HEK293 (cell line): ENCODE measurements around the gene IL13.

Experiments used
- CTCF ChIA-PET: fragments of 350-600 bp; formaldehyde crosslinking; extraction: SDS; loops from one replicate; lab custom pipeline; 2021; ENCODE audit warnings: antibody characterized with exemption; lab: Yijun Ruan, JAX
- POLR2A ChIA-PET: fragments of 300-600 bp; formaldehyde crosslinking; extraction: SDS; loops from one replicate; lab custom pipeline; 2020; ENCODE audit warnings: antibody characterized with exemption, inconsistent platforms; lab: Yijun Ruan, JAX
- H3K27ac ChIP-seq: fragments of 200-500 bp; sonication (Bioruptor generic); 2 replicates; pipeline ENCODE4 v1.5.1; 2014; ENCODE audit warnings: low read depth, low read length, control low read depth, inconsistent platforms; ENCODE audit errors: extremely low read depth
- H3K36me3 ChIP-seq, 2 experiments: fragments of 200-500 bp in 1 of 2; sonication (Bioruptor generic) in 1 of 2; 1 replicate in 1 of 2; 2 replicates in 1 of 2; pipeline ENCODE4 v1.5.1; 2014 to 2017; ENCODE audit warnings: inconsistent platforms in 2 of 2, low read length in 2 of 2; ENCODE audit not compliant: control insufficient read depth in 2 of 2, insufficient read depth in 1 of 2
- H3K4me1 ChIP-seq: fragments of 200-500 bp; sonication (Bioruptor generic); 2 replicates; pipeline ENCODE4 v1.5.1; 2014; ENCODE audit warnings: mild to moderate bottlenecking, low read length, inconsistent platforms; ENCODE audit not compliant: control insufficient read depth, insufficient read depth
- H3K4me3 ChIP-seq: 2 replicates; pipeline ENCODE4 v1.5.1; 2011; ENCODE audit warnings: low read depth, mild to moderate bottlenecking, control low read depth, low read length, moderate library complexity
- H3K9me3 ChIP-seq: fragments of 200-500 bp; sonication (Bioruptor generic); 2 replicates; pipeline ENCODE4 v1.5.1; 2014; ENCODE audit warnings: low read depth, low read length, inconsistent platforms; ENCODE audit not compliant: control insufficient read depth, insufficient read depth
- GLI4 ChIP-seq: fragments of 450-650 bp; formaldehyde crosslinking; IDR thresholded peaks from 2 replicates; pipeline ENCODE4 v1.5.1; 2016; ENCODE audit warnings: missing biosample characterization, missing genetic modification characterization
- KLF17 ChIP-seq: fragments of 450-650 bp; formaldehyde crosslinking; IDR thresholded peaks from 2 replicates; pipeline ENCODE4 v1.5.1; 2016; ENCODE audit warnings: missing biosample characterization, missing genetic modification characterization
- PRDM10 ChIP-seq: fragments of 450-650 bp; formaldehyde crosslinking; IDR thresholded peaks from 2 replicates; pipeline ENCODE4 v1.5.1; 2016; ENCODE audit warnings: missing biosample characterization, missing genetic modification characterization
- SCRT2 ChIP-seq: fragments of 450-650 bp; formaldehyde crosslinking; IDR thresholded peaks from 2 replicates; pipeline ENCODE4 v1.5.1; 2016; ENCODE audit warnings: missing biosample characterization, missing genetic modification characterization
- SP7 ChIP-seq: fragments of 450-650 bp; formaldehyde crosslinking; IDR thresholded peaks from 2 replicates; pipeline ENCODE4 v1.5.1; 2016; ENCODE audit warnings: missing biosample characterization, missing genetic modification characterization
- ZBTB11 ChIP-seq: fragments of 450-650 bp; formaldehyde crosslinking; conservative IDR thresholded peaks from 2 replicates; pipeline ENCODE4 v1.5.1; 2016; ENCODE audit warnings: low read depth, missing biosample characterization, missing genetic modification characterization
- ZBTB21 ChIP-seq: fragments of 450-650 bp; formaldehyde crosslinking; IDR thresholded peaks from 2 replicates; pipeline ENCODE4 v1.5.1; 2017; ENCODE audit warnings: missing biosample characterization, missing genetic modification characterization
- ZBTB49 ChIP-seq: fragments of 450-650 bp; formaldehyde crosslinking; IDR thresholded peaks from 2 replicates; pipeline ENCODE4 v1.5.1; 2016; ENCODE audit warnings: missing biosample characterization, missing genetic modification characterization, low read depth
- ZBTB6 ChIP-seq: fragments of 450-650 bp; formaldehyde crosslinking; IDR thresholded peaks from 2 replicates; pipeline ENCODE4 v1.5.1; 2017; ENCODE audit warnings: missing biosample characterization, missing genetic modification characterization
- ZFP41 ChIP-seq: fragments of 450-650 bp; formaldehyde crosslinking; IDR thresholded peaks from 2 replicates; pipeline ENCODE4 v1.5.1; 2016; ENCODE audit warnings: missing biosample characterization, missing genetic modification characterization, borderline replicate concordance
- ZNF114 ChIP-seq: fragments of 450-650 bp; formaldehyde crosslinking; IDR thresholded peaks from 2 replicates; pipeline ENCODE4 v1.5.0; 2017; ENCODE audit warnings: missing biosample characterization, missing genetic modification characterization
- ZNF174 ChIP-seq: fragments of 450-650 bp; formaldehyde crosslinking; IDR thresholded peaks from 2 replicates; pipeline ENCODE4 v1.5.0; 2017; ENCODE audit warnings: missing biosample characterization, mild to moderate bottlenecking, missing genetic modification characterization
- ZNF19 ChIP-seq: fragments of 450-650 bp; formaldehyde crosslinking; IDR thresholded peaks from 2 replicates; pipeline ENCODE4; 2016; ENCODE audit warnings: missing biosample characterization, missing genetic modification characterization, low read depth
- ZNF211 ChIP-seq: fragments of 450-650 bp; formaldehyde crosslinking; IDR thresholded peaks from 2 replicates; pipeline ENCODE4 v1.5.1; 2016; ENCODE audit warnings: low read depth, missing biosample characterization, missing genetic modification characterization
- ZNF274 ChIP-seq, 2 experiments: fragments of 200-500 bp in 1 of 2; fragments of 450-650 bp in 1 of 2; sonication (Bioruptor generic) in 1 of 2; formaldehyde crosslinking in 1 of 2; IDR thresholded peaks; 2 replicates each; pipeline versions ENCODE4 v1.5.1 to v1.6.1; 2014 to 2016; ENCODE audit warnings: borderline replicate concordance in 1 of 2, inconsistent platforms in 1 of 2, low read length in 1 of 2, missing biosample characterization in 1 of 2, missing genetic modification characterization in 1 of 2
- ZNF529 ChIP-seq: fragments of 450-650 bp; formaldehyde crosslinking; IDR thresholded peaks from 2 replicates; pipeline ENCODE4 v1.5.1; 2017; ENCODE audit warnings: missing genetic modification characterization, missing biosample characterization; ENCODE audit not compliant: insufficient replicate concordance
- ZNF555 ChIP-seq: fragments of 450-650 bp; formaldehyde crosslinking; conservative IDR thresholded peaks from 2 replicates; pipeline ENCODE4 v1.5.1; 2017; ENCODE audit warnings: missing biosample characterization, mild to moderate bottlenecking, missing genetic modification characterization, inconsistent platforms
- ZNF785 ChIP-seq: fragments of 450-650 bp; formaldehyde crosslinking; IDR thresholded peaks from 2 replicates; pipeline ENCODE4 v1.5.1; 2016; ENCODE audit warnings: missing biosample characterization, missing genetic modification characterization
- ZSCAN18 ChIP-seq: fragments of 450-650 bp; formaldehyde crosslinking; IDR thresholded peaks from 2 replicates; pipeline ENCODE4 v1.5.1; 2016; ENCODE audit warnings: missing biosample characterization, missing genetic modification characterization

IL13 gene

GRCh38 chr5:132641841-132642240 lies 16.1 kb upstream of the IL13 start:
- Histone ChIP-seq H3K27ac (no peak overlapping the region), H3K4me1 (no peaks in the 10 kb centered on the region), H3K4me3 (no peak overlapping the region), H3K36me3 (peaks cover 19 to 69% of the 10 kb centered on the region in 2 experiments; a peak in 2 of 3 replicates), H3K9me3 (no peaks in the 10 kb centered on the region)
- ChIA-PET CTCF (interaction anchor here (0.9 kb wide), 1 partner anchor 115 kb away, joined by 3 read pairs; no protein-coding TSS in a partner anchor), POLR2A (no interaction called here)
- TF ChIP-seq ZBTB11 (tag by site-specific recombination) (no peak), ZNF19 (tag by site-specific recombination) (no peak), ZNF114 (no peak), ZBTB6 (tag by site-specific recombination) (no peak), SP7 (tag by site-specific recombination) (no peak), ZNF211 (tag by site-specific recombination) (no peak), ZNF529 (no peak), ZNF555 (tag by site-specific recombination) (no peak)

- CTCF ChIA-PET: no interaction called here
- no peaks in the 10 kb centered on the region for H3K9me3 ChIP-seq
- H3K4me3 ChIP-seq: no peak overlapping the region
- H3K4me1 ChIP-seq: no peaks in the 10 kb centered on the region
- peaks cover under 1 to 49% of the 10 kb centered on the region in 2 experiments; a peak in 2 of 3 replicates for H3K36me3 ChIP-seq
- POLR2A ChIA-PET: no interaction called here
- H3K27ac ChIP-seq: no peak overlapping the region
- no peak for TF ChIP-seq GLI4
- TF ChIP-seq ZNF785 (tag by site-specific recombination): no peak
- no peak for TF ChIP-seq ZBTB21
- TF ChIP-seq ZBTB49: no peak
- TF ChIP-seq ZFP41 (tag by site-specific recombination): no peak
- no peak for TF ChIP-seq SCRT2
- no peak for TF ChIP-seq ZNF274 (IDR thresholded peaks at IDR 0.05; ENCODE audit: low read length)
- TF ChIP-seq ZNF274 (tag by site-specific recombination; IDR thresholded peaks at IDR 0.05; ENCODE audit: borderline replicate concordance): no peak
- no peak for TF ChIP-seq PRDM10 (tag by site-specific recombination)
- TF ChIP-seq KLF17 (tag by site-specific recombination): no peak
- TF ChIP-seq SP7 (tag by site-specific recombination): no peak
- TF ChIP-seq ZSCAN18 (tag by site-specific recombination): no peak
- no peak for TF ChIP-seq ZNF174 (tag by site-specific recombination)
Observed at GRCh38 chr5:132644177-132644576, 13.8 kb upstream of the IL13 start.
